NCI-H1694 treated with DMSO at 0.1 percent for 48 hours (cell line): Measurements from ENCODE around the gene IARS2.
"Not testable (repeated sequence)": the region's sequence is repeated elsewhere in the genome, so short reads cannot be mapped to it uniquely, and the experiment has no call there.

Experiments
- DNase-seq: peaks from one replicate; lab custom pipeline; 2025; lab: John Stamatoyannopoulos, UW

Gene IARS2

GRCh38 chr1:220094016-220094911, at the start of gene IARS2:
Gene IARS2 (plus strand): TSS chr1:220094132. CDS start chr1:220094217, 85 bp downstream.
- DNase-seq, result peak; percentile 82

GRCh38 chr1:220044678-220045355, 49.1 kb upstream of the IARS2 start:
- no peak for DNase-seq

DNA sequence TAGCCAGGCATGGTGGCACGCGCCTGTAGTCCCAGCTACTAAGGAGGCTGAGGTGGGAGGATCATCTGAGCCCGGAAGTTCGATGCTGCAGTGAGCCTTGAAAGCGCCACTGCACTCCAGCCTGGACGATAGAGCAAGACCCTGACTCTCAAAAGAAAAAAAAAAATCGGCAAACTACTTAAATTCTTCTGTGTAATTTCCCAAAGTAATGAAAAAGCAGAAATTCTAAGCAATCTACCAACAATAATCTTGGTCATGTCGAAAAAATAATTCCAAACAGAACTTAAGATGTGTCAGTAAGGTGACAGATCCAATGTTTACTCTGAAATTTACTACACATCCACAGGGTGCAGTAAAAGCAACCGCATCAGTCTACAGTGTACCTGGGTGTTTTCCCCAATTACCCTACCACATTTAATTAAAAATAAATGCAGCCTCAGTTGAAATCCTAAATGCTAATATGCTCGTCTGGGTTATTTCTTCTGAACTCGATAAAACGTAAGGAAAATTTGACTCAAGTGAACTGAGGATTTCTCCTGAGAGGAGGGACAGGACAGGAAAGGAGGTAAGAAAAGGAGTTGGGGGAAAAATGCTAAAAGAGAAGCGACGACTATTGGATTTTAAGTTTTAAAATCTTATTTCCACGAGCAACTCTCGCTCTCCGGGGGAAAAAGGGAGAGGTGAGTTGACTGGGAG, 48.4 kb upstream of the IARS2 start:
- DNase-seq, result peak; percentile 29

DNA sequence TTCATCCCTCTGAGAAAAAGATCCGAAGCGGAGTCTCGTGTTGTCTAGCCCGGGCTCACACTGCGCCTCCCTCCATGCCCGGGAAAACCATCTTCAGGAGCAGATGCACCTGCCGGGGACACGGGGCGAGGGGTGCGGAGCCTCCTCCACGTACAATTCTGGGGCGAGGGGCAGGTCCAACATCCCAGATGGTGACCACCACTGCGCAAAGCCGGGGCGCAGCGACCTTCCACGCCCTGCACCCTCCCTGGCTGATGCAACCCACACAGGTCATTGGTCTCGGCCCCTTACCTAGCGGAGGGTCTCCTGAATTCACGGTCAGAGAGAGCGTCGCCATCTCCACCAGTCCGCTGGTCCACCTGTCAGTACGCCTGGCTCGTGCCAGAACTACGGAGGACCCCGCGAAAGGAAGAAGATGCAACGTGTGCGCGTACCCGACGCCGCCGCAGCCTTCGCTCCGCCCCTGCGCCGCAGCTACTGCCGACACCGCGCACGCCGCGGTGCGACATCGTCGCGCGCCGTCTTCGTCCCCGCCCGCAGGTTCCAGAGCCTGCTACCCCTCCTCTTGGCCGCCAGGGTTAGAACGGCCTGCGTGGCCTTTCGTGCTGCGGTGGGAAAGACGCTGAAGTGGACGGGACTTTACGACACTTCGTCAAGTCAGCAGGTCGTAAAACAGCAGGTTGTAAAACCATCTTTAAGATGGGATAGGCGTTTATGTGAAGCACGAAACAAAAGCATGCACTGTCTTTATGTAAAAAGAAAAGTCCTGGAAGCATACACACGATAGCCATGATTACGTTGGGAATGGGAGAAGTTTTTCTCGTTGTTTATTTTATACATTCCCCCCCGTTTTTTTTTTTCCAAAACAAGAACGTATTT, 47.6 kb upstream of the IARS2 start, which contains the start of gene EPRS1:
Gene EPRS1 (minus strand): TSS at position 454 of the 879 bp plus-strand sequence. CDS start 117 bp downstream, at position 337.
- DNase-seq, result peak; percentile 96

DNA sequence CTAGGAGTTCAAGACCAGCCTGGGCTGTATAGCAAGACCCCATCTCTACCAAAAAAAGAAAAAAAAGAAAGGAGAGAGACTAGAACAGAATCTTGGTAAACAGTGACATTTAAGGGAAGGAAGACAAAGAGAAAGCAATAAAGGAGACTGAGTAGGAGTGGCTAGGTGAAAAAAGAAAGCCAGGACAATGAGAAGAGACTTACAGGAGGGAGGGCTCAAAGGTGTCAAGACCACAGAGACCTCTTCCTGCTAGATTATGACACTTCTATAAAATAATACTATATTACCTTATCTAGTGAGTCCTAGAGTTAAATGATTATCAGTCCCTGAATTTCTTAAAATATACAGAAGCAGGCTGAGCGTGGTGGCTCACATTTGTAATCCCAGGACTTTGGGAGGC, 37.6 kb upstream of the IARS2 start:
- no peak for DNase-seq

DNA sequence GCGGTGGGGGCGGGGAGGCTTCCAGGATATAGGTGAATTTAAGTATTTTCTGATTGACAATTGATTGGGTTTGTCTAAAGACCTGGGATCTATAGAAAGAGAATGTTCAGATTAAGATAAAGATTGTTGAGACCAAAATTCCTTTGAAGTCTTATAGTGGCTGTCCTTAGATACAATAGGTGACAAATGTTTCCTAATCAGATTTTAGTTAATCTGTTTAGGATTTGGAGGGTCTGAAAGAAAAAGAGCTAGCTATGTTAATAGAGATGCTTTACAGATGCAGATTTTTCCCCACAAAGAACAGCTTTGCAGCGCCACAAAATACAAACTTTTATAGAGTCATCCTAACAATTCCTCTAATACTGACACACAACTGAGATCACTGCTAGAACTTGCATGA, 33.1 kb upstream of the IARS2 start:
- DNase-seq, result no peak

GRCh38 chr1:220062629-220063028, 31.3 kb upstream of the IARS2 start:
- no peak for DNase-seq

GRCh38 chr1:220067269-220068204, 26.4 kb upstream of the IARS2 start:
- DNase-seq, result no peak

GRCh38 chr1:220076861-220077762, 16.8 kb upstream of the IARS2 start:
- DNase-seq, result no peak

DNA sequence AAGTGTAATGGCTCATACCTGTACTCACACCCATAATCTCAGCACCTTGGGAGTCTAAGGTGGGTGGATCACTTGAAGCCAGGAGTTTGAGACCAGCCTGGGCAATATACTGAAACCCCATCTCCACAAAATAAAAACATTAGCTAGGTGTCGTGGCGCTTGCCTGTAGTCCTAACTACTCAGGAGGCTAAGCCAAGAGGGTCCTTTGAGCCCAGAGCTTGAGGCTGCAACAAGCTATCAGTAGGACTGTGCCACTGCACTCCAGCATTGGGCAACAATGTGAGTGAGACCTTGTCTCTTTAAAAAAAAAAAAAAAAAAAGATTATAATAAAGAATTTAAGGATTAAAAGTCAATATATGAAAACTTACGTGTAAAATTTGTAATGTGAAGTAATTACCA, 16.0 kb upstream of the IARS2 start:
- no peak for DNase-seq

DNA sequence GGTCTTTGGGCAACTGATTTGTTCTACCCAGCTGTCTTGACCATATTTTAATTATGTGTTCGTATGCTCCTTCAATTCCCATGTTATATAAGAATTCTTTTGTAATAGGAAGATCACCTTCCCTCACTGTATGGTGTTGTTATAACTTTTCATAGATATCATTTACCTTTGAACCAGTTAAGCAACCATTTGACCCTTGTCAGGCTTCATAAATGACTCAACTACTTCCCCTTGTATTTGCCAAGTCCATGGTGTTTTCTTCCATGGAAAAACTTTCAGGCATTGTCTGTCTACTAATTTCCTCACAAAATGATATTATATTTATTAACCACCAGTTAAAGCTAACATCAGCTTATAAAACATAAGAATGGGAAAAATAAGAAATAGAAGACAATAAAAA, 9.5 kb upstream of the IARS2 start:
- DNase-seq, result no peak

DNA sequence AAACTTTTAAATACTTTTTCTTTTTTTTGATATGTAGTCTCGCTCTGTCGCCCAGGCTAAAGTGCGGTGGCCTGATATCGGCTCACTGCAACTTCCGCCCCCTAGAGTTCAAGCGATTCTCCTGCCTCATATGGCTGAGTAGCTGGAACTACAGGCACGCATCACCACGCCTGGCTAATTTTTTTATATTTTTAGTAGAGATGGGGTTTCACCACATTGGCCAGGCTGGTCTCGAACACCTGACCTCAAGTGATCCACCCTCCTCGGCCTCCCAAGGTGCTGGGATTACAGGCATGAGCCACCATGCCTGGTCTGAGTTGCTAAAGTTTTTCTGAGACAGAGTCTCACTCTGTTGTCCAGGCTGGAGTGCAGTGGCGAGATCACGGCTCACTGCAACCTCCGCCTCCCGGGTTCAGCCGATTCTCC, 7.7 kb upstream of the IARS2 start:
- DNase-seq, result not testable (repeated sequence)

DNA sequence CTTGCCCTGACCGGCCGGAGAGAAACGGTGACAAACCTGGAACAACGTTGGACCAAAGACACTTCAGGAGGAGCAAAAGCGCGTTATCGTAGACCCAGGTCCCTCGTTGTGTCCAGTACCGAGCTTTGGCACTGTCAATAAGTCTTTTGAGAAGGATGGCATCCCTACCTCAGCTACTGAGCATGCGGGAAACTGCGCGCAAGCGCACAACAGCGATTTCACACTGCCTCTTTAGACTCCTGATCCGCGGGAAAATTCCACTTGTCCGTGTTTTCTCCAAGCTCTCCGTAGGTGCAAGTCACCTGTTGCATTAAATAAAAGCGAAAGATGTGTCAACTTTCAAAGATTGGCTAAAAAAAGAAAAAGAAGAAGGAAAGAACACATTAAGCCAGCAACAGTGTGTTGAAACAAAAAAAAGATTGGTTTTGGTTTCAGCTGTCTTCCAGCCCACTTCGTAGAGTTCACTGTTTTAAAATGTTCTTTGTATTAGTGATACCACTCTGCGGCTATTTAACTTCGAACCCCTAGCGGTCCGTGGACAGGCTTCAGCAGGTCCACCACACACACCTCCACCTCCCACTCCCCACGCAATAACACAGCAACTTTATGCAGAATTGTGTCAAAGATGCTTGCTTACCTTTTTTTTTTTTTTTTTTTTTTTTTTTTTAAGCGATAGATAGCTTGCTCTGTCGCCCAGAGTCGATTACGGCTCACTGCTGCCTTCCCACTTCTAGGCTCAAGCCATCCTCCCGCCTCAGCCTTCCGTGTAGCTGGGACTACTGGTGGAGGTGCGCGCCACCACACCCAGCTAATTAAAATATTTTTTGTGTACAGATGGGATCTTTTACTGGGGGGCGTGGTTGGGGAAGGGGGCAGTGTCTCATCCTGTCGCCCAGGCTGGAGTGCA, 4.0 kb upstream of the IARS2 start, which contains the start of gene BPNT1:
Gene BPNT1 (minus strand): TSS at position 139 of the 907 bp plus-strand sequence. CDS start 9,942 bp downstream, outside the sequence.
- DNase-seq, result peak; percentile 93

- DNase-seq, result no peak
Observed at GRCh38 chr1:220092694-220093093, 1.2 kb upstream of the IARS2 start.

DNA sequence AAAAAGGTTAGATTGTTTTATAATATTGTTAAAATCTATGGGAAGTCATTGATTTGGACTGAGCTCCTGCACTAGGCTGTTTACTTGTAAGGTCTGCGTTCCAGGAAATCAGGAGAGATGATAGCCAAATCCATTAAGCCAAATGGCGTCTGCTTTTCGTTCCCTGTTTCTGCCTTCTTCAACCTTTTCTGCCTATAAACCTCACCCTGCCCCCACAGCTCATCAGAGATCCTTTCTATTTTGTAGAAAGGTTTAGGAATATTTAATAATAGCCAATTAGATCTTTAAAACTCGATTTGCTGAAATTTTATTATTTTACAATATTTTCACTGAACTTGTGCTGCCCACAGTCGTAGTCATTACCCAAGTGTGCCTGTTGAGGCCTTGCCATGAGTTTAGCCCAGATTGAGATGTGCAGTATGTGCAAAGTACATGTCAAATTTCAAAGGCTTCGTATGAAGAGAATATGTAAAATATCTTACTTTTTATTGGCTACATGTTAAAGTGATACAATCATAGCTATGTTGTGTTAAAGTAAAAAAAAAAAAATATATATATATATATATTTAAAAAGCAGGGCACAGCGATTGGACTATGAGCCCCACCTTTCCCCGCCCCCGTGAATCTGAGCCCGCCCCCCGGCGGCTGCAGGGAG, 444 bp upstream of the IARS2 start:
- DNase-seq, result no peak

DNA sequence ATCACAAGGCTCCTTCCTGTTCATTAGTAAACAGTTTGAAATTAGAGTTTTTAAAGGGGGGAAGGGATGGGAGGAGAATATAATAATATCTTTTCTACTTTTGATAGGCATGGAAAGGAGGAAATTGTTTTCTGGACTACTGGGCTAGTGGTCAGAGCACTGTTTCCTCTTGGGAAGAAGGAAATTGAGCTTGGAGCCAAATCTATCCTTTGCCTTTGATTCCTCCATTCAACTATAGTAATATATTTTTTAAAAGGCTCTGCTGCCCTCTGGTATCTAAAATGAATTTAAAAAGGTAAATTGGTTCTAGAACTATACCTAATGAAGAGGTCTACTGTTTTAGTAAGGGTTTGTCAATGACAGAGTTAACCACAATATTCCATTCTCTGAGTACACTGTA, 5.9 kb downstream of the IARS2 start:
- no peak for DNase-seq

DNA sequence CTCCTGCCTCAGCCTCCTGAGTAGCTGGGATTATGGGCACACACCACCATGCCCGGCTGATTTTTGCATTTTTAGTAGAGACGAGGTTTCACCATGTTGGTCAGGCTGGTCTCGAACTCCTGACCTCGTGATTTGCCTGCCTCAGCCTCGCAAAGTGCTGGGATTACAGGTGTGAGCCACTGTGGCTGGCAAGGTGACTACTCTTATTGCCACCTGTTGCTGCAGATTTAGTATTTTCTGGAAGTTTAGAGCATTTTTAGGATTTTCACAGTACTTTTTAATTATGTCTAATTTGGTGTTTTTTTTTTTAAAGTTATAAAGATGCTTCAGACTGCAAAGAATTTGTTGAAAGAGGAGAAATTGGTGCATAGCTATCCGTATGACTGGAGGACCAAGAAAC, 16.5 kb downstream of the IARS2 start:
- DNase-seq, result not testable (repeated sequence)
